D721Med (cell line): ENCODE results near the gene IWS1.
"Not testable (repeated sequence)": the region's sequence is repeated elsewhere in the genome, so short reads cannot be mapped to it uniquely, and the experiment has no call there.

ENCODE experiments used
- DNase-seq: peaks from one replicate; pipeline ENCODE4 v3.0.0; 2011; ENCODE audit warnings: low spot score; ENCODE audit not compliant: insufficient read length
- FAIRE-seq: peaks from 2 replicates; lab custom pipeline; 2011; peaks lifted over from hg19 to GRCh38; lab: Jason Lieb, UNC
- CTCF ChIP-seq: IDR thresholded peaks from 2 replicates; pipeline ENCODE4 v1.5.1; 2012; ENCODE audit warnings: mild to moderate bottlenecking, control low read depth; ENCODE audit not compliant: insufficient read depth; ENCODE audit errors: missing control alignments

Gene IWS1

GRCh38 chr2:127453013-127453391, 73.3 kb downstream of the IWS1 start:
- DNase-seq (no peak), FAIRE-seq (no peak)
- no peak for TF ChIP-seq CTCF

GRCh38 chr2:127452423-127452822, 73.9 kb downstream of the IWS1 start:
- not testable (repeated sequence) for DNase-seq, FAIRE-seq

- no peak for TF ChIP-seq CTCF
- no peak for FAIRE-seq
- no peak for DNase-seq
Observed at GRCh38 chr2:127451981-127452380, 74.3 kb downstream of the IWS1 start.

- no peak for FAIRE-seq
- no peak for TF ChIP-seq CTCF
Observed at GRCh38 chr2:127449898-127450297, 76.4 kb downstream of the IWS1 start.

GRCh38 chr2:127449414-127449813, 76.9 kb downstream of the IWS1 start:
- DNase-seq (no peak), FAIRE-seq (no peak)
- TF ChIP-seq CTCF: no peak

More at GRCh38 chr2:127449898-127450297, 76.4 kb downstream of the IWS1 start:
- no peak for DNase-seq

GRCh38 chr2:127448526-127448925, 77.8 kb downstream of the IWS1 start:
- FAIRE-seq: no peak

GRCh38 chr2:127439343-127439742, 86.9 kb downstream of the IWS1 start:
- FAIRE-seq (no peak), DNase-seq (no peak)
- no peak for TF ChIP-seq CTCF

More at GRCh38 chr2:127448526-127448925, 77.8 kb downstream of the IWS1 start:
- no peak for TF ChIP-seq CTCF
- no peak for DNase-seq
